GM21515 (cell line): ENCODE data around the gene C12orf54.
"Not testable (repeated sequence)": the region's sequence is repeated elsewhere in the genome, so short reads cannot be mapped to it uniquely, and the experiment has no call there.

Experiments used
- ATAC-seq: cut with Tn5 transposase; IDR thresholded peaks from one replicate; pipeline ENCODE4 v1.9.1; 2021; ENCODE audit not compliant: unreplicated experiment

C12orf54 gene

GRCh38 chr12:48506836-48507235 is 24.5 kb downstream of the C12orf54 start:
- not testable (repeated sequence) for ATAC-seq

GRCh38 chr12:48508987-48509386 is 26.7 kb downstream of the C12orf54 start:
- no peak for ATAC-seq

- ATAC-seq = no peak
Observed at GRCh38 chr12:48510111-48510510, 27.8 kb downstream of the C12orf54 start.

GRCh38 chr12:48512855-48513254 is 30.6 kb downstream of the C12orf54 start:
- peak; percentile 74 for ATAC-seq

GRCh38 chr12:48514728-48515127 is 32.4 kb downstream of the C12orf54 start:
- ATAC-seq = no peak

- not testable (repeated sequence) for ATAC-seq
Observed at GRCh38 chr12:48520381-48520780, 38.1 kb downstream of the C12orf54 start.

- ATAC-seq = no peak
Observed at GRCh38 chr12:48525332-48525731, 43.0 kb downstream of the C12orf54 start, which contains the start of gene OR8S1. OR8S1 (plus strand) TSS chr12:48525632; CDS start chr12:48525632, 0 bp downstream.

- ATAC-seq = no peak
Observed at GRCh38 chr12:48527891-48528670, 45.8 kb downstream of the C12orf54 start.

- ATAC-seq = no peak
Observed at GRCh38 chr12:48532601-48533000, 50.3 kb downstream of the C12orf54 start.

GRCh38 chr12:48536602-48537001 is 54.3 kb downstream of the C12orf54 start:
- no peak for ATAC-seq

GRCh38 chr12:48542300-48542928 is 60.1 kb downstream of the C12orf54 start:
- no peak for ATAC-seq

- no peak for ATAC-seq
Observed at GRCh38 chr12:48545833-48546469, 63.7 kb downstream of the C12orf54 start.
